Measurements from ENCODE around the gene ANAPC16.
"Not testable (repeated sequence)": the region's sequence is repeated elsewhere in the genome, so short reads cannot be mapped to it uniquely, and the experiment has no call there.

ANAPC16 gene

DNA sequence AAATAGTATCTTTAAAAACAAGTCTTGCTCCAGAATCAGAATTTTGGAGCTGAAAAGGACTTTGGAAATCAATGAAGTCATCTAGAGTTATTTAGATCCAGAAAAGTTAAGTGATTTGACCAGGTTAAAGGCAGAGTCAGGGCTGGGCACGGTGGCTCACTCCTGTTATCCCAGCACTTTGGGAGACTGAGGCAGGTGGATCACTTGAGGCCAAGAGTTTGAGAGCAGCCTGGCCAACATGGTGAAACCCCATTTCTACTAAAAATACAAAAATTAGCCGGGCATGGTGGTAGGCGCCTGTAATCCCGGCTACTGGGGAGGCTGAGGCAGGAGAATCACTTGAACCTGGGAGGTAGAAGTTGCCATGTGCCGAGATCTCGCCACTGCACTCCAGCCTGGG is 8.4 kb downstream of the ANAPC16 start:
- H3K9me3 ChIP-seq (ENCODE audit: control insufficient read depth in 5 of 5, low read length in 5 of 5); H3K4me3 ChIP-seq (ENCODE audit: low read depth in 1 of 5, low read length in 5 of 5); H3K9ac ChIP-seq (ENCODE audit: low read length in 5 of 5); H3K27me3 ChIP-seq (ENCODE audit: control insufficient read depth in 5 of 5, insufficient read depth in 4 of 5, low read length in 5 of 5): not testable (repeated sequence)
- H3K36me3 ChIP-seq (ENCODE audit: control insufficient read depth in 5 of 5, insufficient read depth in 5 of 5, low read length in 5 of 5) = peaks cover 0 to 15% (median 6%) of the 10 kb centered on the region in 5 donors
- peak overlapping the region; percentile 45 for H3K27ac ChIP-seq (ENCODE audit: low read depth, low read length)
- peaks cover 0 to 21% (median 17%) of the 10 kb centered on the region in 5 donors for H3K4me1 ChIP-seq (ENCODE audit: control insufficient read depth in 5 of 5, insufficient read depth in 5 of 5, low read length in 5 of 5)

DNA sequence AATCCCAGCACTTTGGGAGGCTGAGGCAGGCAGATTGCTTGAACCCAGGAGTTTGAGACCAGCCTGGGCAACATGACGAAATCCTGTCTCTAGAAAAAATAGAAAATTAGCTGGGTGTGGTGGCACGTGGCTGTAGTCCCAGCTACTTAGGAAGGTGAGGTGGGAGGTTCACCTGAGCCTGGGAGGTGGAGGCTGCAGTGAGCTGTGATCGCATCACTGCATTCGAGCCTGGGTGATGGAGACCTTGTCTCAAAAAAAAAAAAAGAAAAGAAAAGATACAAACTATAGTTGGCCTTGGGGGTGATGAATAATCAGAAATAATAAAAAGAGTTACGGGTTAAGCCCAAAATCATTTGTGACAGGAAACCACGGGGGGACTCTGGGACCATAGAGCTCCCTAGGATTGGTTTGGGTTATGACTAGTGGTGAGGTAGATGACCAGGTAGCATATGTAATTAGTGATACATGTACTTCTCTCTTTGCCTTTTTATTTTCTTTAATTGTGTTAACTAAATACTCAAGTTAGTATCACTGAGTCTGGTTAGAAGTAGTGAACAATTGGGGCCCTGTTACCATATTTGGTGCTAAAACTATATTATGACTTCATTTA is 10.7 kb downstream of the ANAPC16 start:
- no peaks in the 10 kb centered on the region for H3K9me3 ChIP-seq (ENCODE audit: control insufficient read depth in 5 of 5, low read length in 5 of 5)
- H3K9ac ChIP-seq (ENCODE audit: low read length in 5 of 5) = no peak overlapping the region
- H3K27ac ChIP-seq (ENCODE audit: low read depth, low read length) = no peak overlapping the region
- no peaks in the 10 kb centered on the region for H3K27me3 ChIP-seq (ENCODE audit: control insufficient read depth in 5 of 5, insufficient read depth in 4 of 5, low read length in 5 of 5)
- H3K4me1 ChIP-seq (ENCODE audit: control insufficient read depth in 5 of 5, insufficient read depth in 5 of 5, low read length in 5 of 5) = peaks cover 0 to 24% (median 20%) of the 10 kb centered on the region in 5 donors
- no peak overlapping the region for H3K4me3 ChIP-seq (ENCODE audit: low read depth in 1 of 5, low read length in 5 of 5)
- H3K36me3 ChIP-seq (ENCODE audit: control insufficient read depth in 5 of 5, insufficient read depth in 5 of 5, low read length in 5 of 5) = peaks cover 8 to 21% (median 11%) of the 10 kb centered on the region in 5 donors

DNA sequence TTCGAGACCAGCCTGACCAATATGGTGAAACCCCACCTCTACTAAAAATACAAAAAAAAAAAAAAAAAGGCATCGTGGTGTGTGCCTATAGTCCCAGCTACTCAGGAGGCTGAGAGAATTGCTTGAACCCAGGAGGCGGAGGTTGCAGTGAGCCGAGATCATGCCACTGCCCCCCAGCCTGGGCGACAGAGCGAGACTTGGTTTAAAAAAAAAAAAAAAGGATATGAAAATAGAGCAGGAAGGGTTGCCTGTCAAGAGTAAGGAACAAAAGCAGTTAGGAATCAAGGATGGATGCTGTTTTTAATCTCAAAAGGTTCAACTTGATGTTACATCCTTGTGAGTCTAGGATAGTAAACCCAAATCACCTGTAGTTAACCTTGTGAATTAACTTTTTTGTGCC is 12.0 kb downstream of the ANAPC16 start:
- Histone ChIP-seq H3K4me3 (ENCODE audit: low read depth in 1 of 5, low read length in 5 of 5) (no peak overlapping the region), H3K9ac (ENCODE audit: low read length in 5 of 5) (peak overlapping the region in 2 of 5 donors; percentile 2 to 41), H3K27me3 (ENCODE audit: control insufficient read depth in 5 of 5, insufficient read depth in 4 of 5, low read length in 5 of 5) (no peaks in the 10 kb centered on the region), H3K27ac (ENCODE audit: low read depth, low read length) (peak overlapping the region; percentile 35), H3K4me1 (ENCODE audit: control insufficient read depth in 5 of 5, insufficient read depth in 5 of 5, low read length in 5 of 5) (peaks cover 0 to 21% (median 17%) of the 10 kb centered on the region in 5 donors), H3K36me3 (ENCODE audit: control insufficient read depth in 5 of 5, insufficient read depth in 5 of 5, low read length in 5 of 5) (peaks cover 8 to 23% (median 11%) of the 10 kb centered on the region in 5 donors), H3K9me3 (ENCODE audit: control insufficient read depth in 5 of 5, low read length in 5 of 5) (no peaks in the 10 kb centered on the region)

DNA sequence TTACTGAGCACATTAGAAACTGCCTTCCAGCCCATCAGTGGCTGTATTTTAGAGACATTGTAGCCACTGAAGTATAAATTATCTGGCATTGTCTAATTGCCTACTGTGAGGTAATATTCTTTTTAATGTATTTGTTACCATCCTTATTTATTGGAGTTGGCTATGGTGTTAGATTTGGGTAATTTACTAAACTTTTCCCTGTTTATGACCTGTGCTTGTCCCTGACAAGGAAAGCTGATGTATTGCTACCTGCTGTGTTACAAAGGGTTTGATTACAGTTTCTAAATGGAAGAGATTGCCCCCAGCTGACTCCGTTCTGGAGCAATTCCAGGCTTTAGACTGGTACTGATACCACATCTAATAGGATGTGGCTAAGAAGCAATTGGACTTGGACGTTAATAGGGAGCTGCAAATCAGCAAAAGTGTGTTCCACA is 12.5 kb downstream of the ANAPC16 start:
- peaks cover 8 to 28% (median 16%) of the 10 kb centered on the region in 5 donors for H3K36me3 ChIP-seq (ENCODE audit: control insufficient read depth in 5 of 5, insufficient read depth in 5 of 5, low read length in 5 of 5)

DNA sequence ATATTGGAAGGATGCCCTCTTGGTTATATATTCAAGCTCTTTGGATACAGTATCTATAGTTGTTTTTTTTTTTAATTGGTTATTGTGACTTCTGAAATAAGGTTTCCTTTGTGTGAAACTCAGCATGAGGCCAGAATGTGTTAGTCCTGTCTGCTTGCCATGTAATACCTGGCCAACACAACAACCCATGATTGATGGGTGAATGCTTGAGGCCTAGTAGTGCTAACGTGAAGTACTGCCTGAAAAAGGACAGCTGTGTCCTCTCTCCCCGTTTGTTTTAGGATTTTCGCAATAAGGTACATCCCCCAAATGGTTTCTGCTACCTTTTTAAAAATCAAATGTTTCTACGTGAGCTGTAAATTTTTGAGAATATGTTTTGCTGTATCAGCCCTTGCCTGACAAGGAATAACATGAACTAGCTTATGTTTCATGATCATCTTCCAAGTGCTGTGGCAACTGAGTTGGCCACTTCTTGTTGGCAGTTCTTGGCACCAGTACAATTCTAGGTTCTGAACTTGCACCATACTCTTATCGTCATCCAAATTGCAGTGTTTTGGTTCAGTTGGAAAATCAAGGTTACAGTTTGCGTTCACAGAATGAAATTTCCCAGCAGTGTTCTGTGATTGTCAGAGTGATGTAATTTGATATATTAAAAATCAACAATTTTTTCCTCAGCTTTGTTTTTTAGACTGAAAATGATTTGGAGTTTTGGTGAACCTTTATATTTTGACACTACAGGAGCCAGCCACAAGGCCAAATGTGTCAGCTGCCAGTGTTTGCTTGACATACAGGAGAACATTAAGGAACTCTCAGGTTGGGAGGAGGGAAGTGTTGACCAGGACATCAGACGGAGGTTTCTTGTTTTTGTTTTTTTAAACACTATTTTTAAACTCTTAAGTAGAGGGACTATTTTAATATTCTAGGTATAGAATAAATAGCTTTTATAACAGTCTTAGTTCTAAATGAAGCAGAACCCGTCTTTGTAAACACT is 13.7 kb downstream of the ANAPC16 start:
- no peaks in the 10 kb centered on the region for H3K27me3 ChIP-seq (ENCODE audit: control insufficient read depth in 5 of 5, insufficient read depth in 4 of 5, low read length in 5 of 5)
- H3K9ac ChIP-seq (ENCODE audit: low read length in 5 of 5) = peak overlapping the region in 2 of 5 donors; percentile 47 to 63
- H3K4me3 ChIP-seq (ENCODE audit: low read depth in 1 of 5, low read length in 5 of 5) = no peak overlapping the region
- no peaks in the 10 kb centered on the region for H3K9me3 ChIP-seq (ENCODE audit: control insufficient read depth in 5 of 5, low read length in 5 of 5)
- peaks cover 0 to 13% (median 3%) of the 10 kb centered on the region in 5 donors for H3K4me1 ChIP-seq (ENCODE audit: control insufficient read depth in 5 of 5, insufficient read depth in 5 of 5, low read length in 5 of 5)
- peak overlapping the region; percentile 76 for H3K27ac ChIP-seq (ENCODE audit: low read depth, low read length)
- peaks cover 8 to 33% (median 26%) of the 10 kb centered on the region in 5 donors for H3K36me3 ChIP-seq (ENCODE audit: control insufficient read depth in 5 of 5, insufficient read depth in 5 of 5, low read length in 5 of 5)

More for the DNA sequence above, 12.5 kb downstream of the ANAPC16 start:
- Histone ChIP-seq H3K9me3 (ENCODE audit: control insufficient read depth in 5 of 5, low read length in 5 of 5) (no peaks in the 10 kb centered on the region), H3K4me3 (ENCODE audit: low read depth in 1 of 5, low read length in 5 of 5) (no peak overlapping the region), H3K9ac (ENCODE audit: low read length in 5 of 5) (peak overlapping the region in 2 of 5 donors; percentile 2 to 41), H3K27me3 (ENCODE audit: control insufficient read depth in 5 of 5, insufficient read depth in 4 of 5, low read length in 5 of 5) (no peaks in the 10 kb centered on the region), H3K4me1 (ENCODE audit: control insufficient read depth in 5 of 5, insufficient read depth in 5 of 5, low read length in 5 of 5) (peaks cover 0 to 20% (median 12%) of the 10 kb centered on the region in 5 donors), H3K27ac (ENCODE audit: low read depth, low read length) (peak overlapping the region; percentile 35)

DNA sequence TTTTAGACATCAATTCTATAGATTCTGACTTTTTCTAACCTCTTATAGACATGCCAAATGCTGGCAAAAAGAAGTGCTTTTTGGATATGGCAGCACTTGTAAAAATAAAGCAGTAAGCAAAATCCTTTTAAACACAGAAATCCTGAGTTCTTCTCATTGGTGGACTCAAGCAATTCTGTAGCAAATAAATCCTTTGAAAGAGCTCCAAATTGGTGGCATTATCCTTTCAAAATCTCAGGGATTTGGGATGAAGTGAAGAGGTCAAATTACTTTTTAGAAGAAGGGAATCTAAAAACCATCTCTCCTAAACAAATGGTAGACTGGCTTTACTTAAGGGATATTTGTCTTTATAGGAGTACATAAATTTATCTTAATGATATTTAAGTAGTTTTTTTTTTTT is 17.8 kb downstream of the ANAPC16 start:
- Histone ChIP-seq H3K9ac (ENCODE audit: low read length in 5 of 5) (no peak overlapping the region), H3K27ac (ENCODE audit: low read depth, low read length) (no peak overlapping the region), H3K36me3 (ENCODE audit: control insufficient read depth in 5 of 5, insufficient read depth in 5 of 5, low read length in 5 of 5) (peaks cover 15 to 49% (median 35%) of the 10 kb centered on the region in 5 donors), H3K27me3 (ENCODE audit: control insufficient read depth in 5 of 5, insufficient read depth in 4 of 5, low read length in 5 of 5) (no peaks in the 10 kb centered on the region), H3K4me1 (ENCODE audit: control insufficient read depth in 5 of 5, insufficient read depth in 5 of 5, low read length in 5 of 5) (peaks cover 0 to 13% (median 0%) of the 10 kb centered on the region in 5 donors), H3K9me3 (ENCODE audit: control insufficient read depth in 5 of 5, low read length in 5 of 5) (no peaks in the 10 kb centered on the region), H3K4me3 (ENCODE audit: low read depth in 1 of 5, low read length in 5 of 5) (no peak overlapping the region)

DNA sequence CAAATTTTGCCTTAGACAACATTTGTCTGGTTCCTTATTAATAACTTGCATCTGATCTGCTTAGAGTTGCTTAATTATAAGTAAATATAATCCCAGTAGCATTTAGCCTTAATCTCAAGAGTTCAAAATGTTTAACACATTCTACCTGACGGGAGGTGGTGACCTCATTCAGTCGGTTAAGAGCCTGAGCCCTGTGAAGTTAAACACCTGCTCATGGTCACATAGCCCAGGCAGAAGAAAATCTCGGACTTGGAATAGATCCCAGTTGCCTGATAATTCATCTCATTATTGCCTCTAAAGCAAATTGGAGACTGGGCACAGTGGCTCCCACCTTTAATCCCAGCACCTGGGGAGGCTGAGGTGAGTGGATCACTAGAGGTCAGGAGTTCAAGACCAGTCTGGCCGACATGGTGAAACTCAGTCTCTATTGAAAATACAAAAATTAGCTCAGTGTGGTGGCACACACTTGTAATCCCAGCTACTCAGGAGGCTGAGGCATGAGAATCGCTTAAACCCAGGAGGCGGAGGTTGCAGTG is 18.8 kb downstream of the ANAPC16 start:
- no peak overlapping the region for H3K27ac ChIP-seq (ENCODE audit: low read depth, low read length)
- H3K27me3 ChIP-seq (ENCODE audit: control insufficient read depth in 5 of 5, insufficient read depth in 4 of 5, low read length in 5 of 5) = no peaks in the 10 kb centered on the region
- H3K4me3 ChIP-seq (ENCODE audit: low read depth in 1 of 5, low read length in 5 of 5) = no peak overlapping the region
- H3K9ac ChIP-seq (ENCODE audit: low read length in 5 of 5) = no peak overlapping the region
- no peaks in the 10 kb centered on the region for H3K9me3 ChIP-seq (ENCODE audit: control insufficient read depth in 5 of 5, low read length in 5 of 5)
- peaks cover 0 to 8% (median 0%) of the 10 kb centered on the region in 5 donors for H3K4me1 ChIP-seq (ENCODE audit: control insufficient read depth in 5 of 5, insufficient read depth in 5 of 5, low read length in 5 of 5)
- peaks cover 15 to 47% (median 35%) of the 10 kb centered on the region in 5 donors for H3K36me3 ChIP-seq (ENCODE audit: control insufficient read depth in 5 of 5, insufficient read depth in 5 of 5, low read length in 5 of 5)

DNA sequence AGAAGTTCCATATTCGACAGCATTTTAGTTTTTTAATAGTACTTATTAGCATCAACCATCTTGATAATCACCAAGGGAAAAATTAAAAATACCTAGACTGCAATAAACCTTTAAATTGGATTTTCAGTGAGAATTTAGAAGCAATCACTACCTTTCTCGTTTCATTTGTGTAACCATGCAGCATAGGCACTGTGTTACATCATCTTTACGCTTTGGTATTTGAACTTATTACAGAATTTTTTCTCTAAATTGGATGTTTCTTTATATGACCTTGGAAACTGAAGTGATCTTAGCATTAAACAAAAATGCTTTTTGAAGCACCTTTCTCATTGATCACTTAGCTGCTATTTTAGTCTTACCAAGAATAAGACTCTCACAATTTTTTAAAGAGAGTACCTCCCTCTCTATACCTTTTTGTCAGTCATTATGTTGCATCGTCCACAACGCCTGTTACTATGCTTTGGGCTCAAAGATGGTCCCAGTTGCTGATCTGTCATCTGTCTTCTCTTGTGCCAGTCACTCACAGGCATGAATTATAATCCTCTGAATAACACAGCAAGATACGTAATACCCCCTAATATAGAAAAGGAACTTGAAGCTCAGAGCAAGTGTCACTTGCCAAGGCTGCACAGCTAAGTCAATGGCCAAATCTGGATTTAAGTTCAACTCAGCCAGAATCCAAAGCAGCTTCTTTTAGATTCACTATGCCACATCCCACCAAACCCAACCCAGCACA is 19.9 kb downstream of the ANAPC16 start:
- Histone ChIP-seq H3K9ac (ENCODE audit: low read length in 5 of 5) (no peak overlapping the region), H3K9me3 (ENCODE audit: control insufficient read depth in 5 of 5, low read length in 5 of 5) (no peaks in the 10 kb centered on the region), H3K4me1 (ENCODE audit: control insufficient read depth in 5 of 5, insufficient read depth in 5 of 5, low read length in 5 of 5) (peaks cover 0 to 4% (median 0%) of the 10 kb centered on the region in 5 donors), H3K27ac (ENCODE audit: low read depth, low read length) (no peak overlapping the region), H3K27me3 (ENCODE audit: control insufficient read depth in 5 of 5, insufficient read depth in 4 of 5, low read length in 5 of 5) (no peaks in the 10 kb centered on the region), H3K36me3 (ENCODE audit: control insufficient read depth in 5 of 5, insufficient read depth in 5 of 5, low read length in 5 of 5) (peaks cover 11 to 44% (median 31%) of the 10 kb centered on the region in 5 donors), H3K4me3 (ENCODE audit: low read depth in 1 of 5, low read length in 5 of 5) (no peak overlapping the region)

DNA sequence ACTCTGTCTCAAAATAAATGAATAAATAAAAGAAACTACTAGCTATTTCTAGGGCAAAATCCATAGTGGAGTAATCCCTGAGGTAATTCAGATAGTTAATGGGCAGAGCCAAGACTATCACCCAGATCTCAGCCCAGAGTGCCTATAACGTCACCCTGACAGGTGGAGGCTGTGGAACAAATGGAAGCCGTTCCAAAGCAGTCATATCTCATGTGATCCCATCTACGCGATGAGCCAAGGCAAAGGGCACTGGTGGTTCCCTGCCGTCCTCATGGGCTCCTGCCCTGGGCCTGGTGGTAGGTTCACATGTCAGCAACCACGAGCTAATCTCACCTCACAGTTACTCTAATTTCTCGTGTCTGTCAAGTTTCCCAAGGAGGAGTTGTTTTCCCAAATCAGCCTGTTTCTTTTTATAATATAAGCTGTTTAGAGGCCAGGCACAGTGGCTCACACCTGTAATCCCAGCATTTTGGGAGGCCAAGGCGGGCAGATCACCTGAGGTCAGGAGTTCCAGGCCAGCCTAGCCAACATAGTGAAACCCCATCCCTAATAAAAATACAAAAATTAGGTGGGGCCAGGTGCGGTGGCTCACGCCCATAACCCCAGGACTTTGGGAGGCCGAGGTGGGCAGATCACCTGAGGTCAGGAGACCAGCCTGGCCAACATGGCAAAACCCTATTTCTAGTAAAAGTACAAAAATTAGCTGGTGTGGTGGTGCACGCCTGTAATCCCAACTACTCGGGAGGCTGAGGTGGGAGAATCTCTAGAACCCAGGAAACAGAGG is 22.8 kb downstream of the ANAPC16 start:
- Histone ChIP-seq H3K4me3 (ENCODE audit: low read depth in 1 of 5, low read length in 5 of 5) (no peak overlapping the region), H3K9me3 (ENCODE audit: control insufficient read depth in 5 of 5, low read length in 5 of 5) (no peaks in the 10 kb centered on the region), H3K27me3 (ENCODE audit: control insufficient read depth in 5 of 5, insufficient read depth in 4 of 5, low read length in 5 of 5) (no peaks in the 10 kb centered on the region), H3K4me1 (ENCODE audit: control insufficient read depth in 5 of 5, insufficient read depth in 5 of 5, low read length in 5 of 5) (peaks cover 7 to 21% (median 15%) of the 10 kb centered on the region in 5 donors), H3K9ac (ENCODE audit: low read length in 5 of 5) (no peak overlapping the region), H3K36me3 (ENCODE audit: control insufficient read depth in 5 of 5, insufficient read depth in 5 of 5, low read length in 5 of 5) (peaks cover 8 to 26% (median 19%) of the 10 kb centered on the region in 5 donors), H3K27ac (ENCODE audit: low read depth, low read length) (no peak overlapping the region)
